ENCODE data around the gene CDH12. TPM values are rescaled to one million over a fixed set of nuclear protein-coding genes. Genes with fewer than 3 reads are reported as not detected.

The CDH12 gene
- total and polyA plus RNA-seq, 2 donors (not counting 3 experiments of a cell fraction or from before 2014, with no cell fraction given) = 0.03 TPM; not detected in 1

- no peak overlapping the region for H3K9ac ChIP-seq (replicated peaks; ENCODE audit: extremely low read depth, insufficient read depth, low read length)
- H3K9me1 ChIP-seq (replicated peaks; ENCODE audit: control insufficient read depth, extremely low read depth, insufficient read depth, low read length) = no peaks in the 10 kb centered on the region
- H3K27me3 ChIP-seq (ENCODE audit: control insufficient read depth in 2 of 2, insufficient read depth in 2 of 2, low read length in 2 of 2) = no peaks in the 10 kb centered on the region
- TF ChIP-seq FOS (IDR thresholded peaks at IDR 0.05; ENCODE audit: borderline replicate concordance, insufficient read depth, low read length) (no peak), CTCF (IDR thresholded peaks at IDR 0.05; ENCODE audit: extremely low read depth in 1 of 2, insufficient read depth in 1 of 2, low read depth in 1 of 2, low read length in 2 of 2) (no peak), POLR2AphosphoS5 (IDR thresholded peaks at IDR 0.05; ENCODE audit: insufficient read depth, low read depth, low read length) (no peak), POLR2A (IDR thresholded peaks at IDR 0.05; ENCODE audit: low read depth, low read length) (no peak), MAX (IDR thresholded peaks at IDR 0.05; ENCODE audit: insufficient read depth, insufficient read length) (no peak), MYC (IDR thresholded peaks at IDR 0.05; ENCODE audit: low read depth, low read length) (no peak), EZH2 (IDR thresholded peaks at IDR 0.05; ENCODE audit: borderline replicate concordance, low read depth, low read length, severe bottlenecking) (no peak), GATA2 (IDR thresholded peaks at IDR 0.05; ENCODE audit: insufficient read depth, insufficient read length, low read depth, low read length) (no peak), JUN (IDR thresholded peaks at IDR 0.05; ENCODE audit: borderline replicate concordance, insufficient read depth, insufficient read length, low read depth) (no peak)
- no peaks in the 10 kb centered on the region for H3K79me2 ChIP-seq (ENCODE audit: control insufficient read depth, insufficient read depth, low read length)
- intact Hi-C loops (cut with micrococcal nuclease) = no loop called here
- no peak overlapping the region for H3K4me2 ChIP-seq (ENCODE audit: insufficient read depth, low read length)
- no peak overlapping the region for H2AFZ ChIP-seq (ENCODE audit: low read depth, low read length)
- no peaks in the 10 kb centered on the region for H3K4me1 ChIP-seq (ENCODE audit: control insufficient read depth, extremely low read depth, insufficient read depth, low read length)
- BruUV-seq (replicated peaks) = no TSS peak
- dilution Hi-C loops (cut with MboI; ENCODE audit: extremely low pct_ligation_motif_present, low sequenced_read_pairs) = no loop called here
- POLR2A ChIA-PET = no interaction called here
- CTCF ChIA-PET = no interaction called here
- no peaks in the 10 kb centered on the region for H3K36me3 ChIP-seq (ENCODE audit: control insufficient read depth in 2 of 2, extremely low read depth in 1 of 2, insufficient read depth in 2 of 2, low read length in 2 of 2)
- H3K4me3 ChIP-seq (replicated peaks in 1 of 3; ENCODE audit: insufficient read depth in 1 of 3, low read depth in 1 of 3, low read length in 3 of 3) = no peak overlapping the region
- no peak for DNase-seq (ENCODE audit: low read depth, low spot score)
- no peaks in the 10 kb centered on the region for H3K9me3 ChIP-seq (replicated peaks; ENCODE audit: control insufficient read depth, insufficient read depth, low read length)
- FAIRE-seq = no peak
- no peak overlapping the region for H3K27ac ChIP-seq (ENCODE audit: insufficient read depth, low read depth, low read length)
- H4K20me1 ChIP-seq (replicated peaks; ENCODE audit: control insufficient read depth, extremely low read depth, insufficient read depth, low read length) = no peaks in the 10 kb centered on the region
Measured at GRCh38 chr5:22390888-22391287, 462.3 kb downstream of the CDH12 start.

All from endothelial cell of umbilical vein (primary cell).